Measurements from ENCODE around the gene ARMC2.
"Not testable (repeated sequence)": the region's sequence is repeated elsewhere in the genome, so short reads cannot be mapped to it uniquely, and the experiment has no call there.

The ARMC2 gene

DNA sequence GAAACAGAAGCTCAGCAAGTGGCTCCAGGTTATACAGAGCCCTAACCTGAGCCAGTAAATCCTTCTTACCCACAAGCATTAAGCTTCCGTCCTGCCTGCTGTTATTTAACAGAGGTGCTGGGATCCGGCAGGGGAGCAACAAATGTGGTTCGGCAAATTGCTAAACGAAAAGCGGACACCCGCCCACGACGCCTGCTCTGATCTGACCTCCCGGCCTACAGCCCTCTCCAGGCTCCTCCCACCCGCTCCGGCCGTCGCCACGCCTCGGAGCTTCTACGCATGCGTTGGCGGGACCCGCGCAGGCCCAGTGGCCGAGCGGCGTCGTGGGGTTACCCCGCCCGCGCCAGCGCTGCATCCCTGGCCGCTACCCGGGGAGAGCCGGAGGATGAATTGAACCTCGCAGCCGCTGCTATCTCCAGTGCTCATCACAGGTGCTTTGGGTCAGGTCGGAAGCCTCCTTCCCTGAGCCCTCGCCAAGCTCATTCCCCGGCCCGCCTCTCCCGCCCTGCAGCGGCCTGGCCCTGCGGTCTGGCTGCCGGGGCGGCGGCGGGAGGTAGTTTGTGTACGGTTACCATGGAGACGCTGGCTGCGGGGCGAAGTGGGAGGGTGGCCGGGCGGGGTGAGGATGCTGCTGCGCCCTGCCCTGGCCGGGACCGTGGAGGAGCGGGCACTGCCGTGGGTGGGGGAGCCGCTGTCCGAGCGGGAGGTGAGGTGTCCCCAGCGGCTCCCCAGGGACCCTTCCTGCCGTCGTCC lies at the start of gene ARMC2:
TSS of gene ARMC2 (plus strand) at position 307 of the 753 bp plus-strand sequence. CDS start 5,846 bp downstream, outside the sequence.
- DNase-seq = peak; percentile 75 to 98 (median 92)

- peak in 13 of 51 donors; percentile 2 to 47 (median 17) for DNase-seq
These were observed 49.4 kb upstream of the ARMC2 start for GRCh38 chr6:108798670-108799353.

DNA sequence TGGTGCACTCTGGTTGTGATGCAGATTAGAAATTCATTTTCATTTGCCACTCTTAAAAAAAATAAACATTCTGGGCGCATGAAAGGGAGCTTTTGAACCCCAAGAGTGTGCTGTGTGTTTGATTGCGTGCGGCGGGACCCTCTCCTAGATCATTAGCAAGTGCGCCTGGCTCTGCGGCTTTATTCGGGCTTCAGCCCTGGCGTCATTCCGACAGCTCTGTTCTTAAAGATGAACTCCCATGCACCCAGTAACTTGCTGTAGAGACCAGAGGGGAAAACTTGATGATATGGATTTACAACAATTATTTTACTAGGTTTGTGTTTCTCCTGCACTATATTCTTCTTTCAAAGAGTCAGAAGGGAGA lies 48.9 kb upstream of the ARMC2 start:
- no peak for DNase-seq

DNA sequence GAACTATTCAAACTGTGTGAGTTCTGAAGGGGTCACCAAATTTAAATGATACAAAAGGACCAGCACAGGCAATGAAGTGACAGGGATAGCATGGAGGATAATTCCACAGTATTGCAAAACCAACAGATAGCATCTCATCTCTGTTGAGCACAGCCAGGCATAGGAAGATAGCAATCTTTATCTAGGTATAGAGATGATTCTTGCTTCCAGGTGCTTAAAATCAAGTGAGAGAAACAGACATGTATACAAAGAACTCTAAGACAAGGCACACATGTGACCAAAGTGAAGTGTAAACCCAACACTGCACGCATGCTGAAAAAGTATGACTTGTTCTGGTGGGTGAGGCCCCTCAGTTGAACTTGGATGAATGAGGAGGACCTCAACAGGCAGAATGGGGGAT lies 48.4 kb upstream of the ARMC2 start:
- no peak for DNase-seq

- peak in 34 of 51 donors; percentile 11 to 79 (median 47) for DNase-seq
These were observed 47.8 kb upstream of the ARMC2 start for GRCh38 chr6:108800427-108800864.

- DNase-seq = no peak
These were observed 46.9 kb upstream of the ARMC2 start for GRCh38 chr6:108801366-108801765.

DNA sequence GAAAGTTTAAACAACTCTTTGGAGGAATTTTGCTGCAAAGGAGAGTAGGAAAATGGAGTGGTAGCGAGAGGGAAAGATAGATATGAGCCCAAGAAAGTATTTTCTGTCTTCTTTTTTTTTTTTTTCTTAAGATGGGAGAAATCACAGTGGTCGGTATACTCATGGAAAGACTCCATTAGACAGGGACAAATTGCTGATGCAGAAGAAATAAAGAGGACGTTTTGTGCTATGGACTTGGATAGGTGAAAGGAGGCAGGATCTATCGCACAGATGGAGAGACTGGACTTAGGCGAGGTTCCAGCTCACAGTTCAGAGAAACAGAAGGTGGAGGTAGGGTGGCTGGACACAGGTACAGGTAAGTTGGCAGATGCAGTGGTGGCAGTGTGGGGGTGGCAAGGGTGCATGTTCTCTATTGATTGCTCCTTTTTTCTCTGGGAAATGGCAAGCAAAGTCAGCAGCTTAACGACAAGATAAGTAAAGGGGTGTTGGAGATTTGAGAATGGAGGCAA lies 44.2 kb upstream of the ARMC2 start:
- DNase-seq = no peak

- no peak for DNase-seq
These were observed 43.3 kb upstream of the ARMC2 start for GRCh38 chr6:108804956-108805355.

DNA sequence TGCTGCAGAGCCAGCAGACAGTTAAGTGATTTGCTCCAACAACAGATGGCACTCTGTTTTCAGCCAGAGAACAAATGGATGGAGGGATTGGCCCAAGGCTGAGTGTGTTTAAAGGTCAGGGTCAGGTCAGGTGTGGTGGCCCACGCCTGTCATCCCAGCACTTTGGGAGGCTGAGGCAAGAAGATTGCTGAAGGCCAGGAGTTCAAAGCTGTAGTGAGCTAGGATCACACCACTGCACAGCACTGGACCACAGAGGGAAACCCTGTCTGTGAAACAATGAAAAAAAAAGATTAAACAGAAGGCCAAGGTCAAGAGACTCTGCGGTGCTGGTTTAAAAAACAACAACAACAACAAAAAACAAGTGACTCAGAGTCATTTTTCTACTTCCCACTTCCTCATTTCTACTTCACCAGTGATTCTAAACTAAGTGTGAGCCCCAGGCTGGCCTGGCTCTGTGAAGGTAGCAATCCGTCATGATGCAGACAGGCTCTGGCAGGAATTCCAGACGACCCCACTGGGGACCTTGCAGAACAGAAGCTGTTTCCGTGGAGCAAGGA lies 42.5 kb upstream of the ARMC2 start:
- no peak for DNase-seq

DNA sequence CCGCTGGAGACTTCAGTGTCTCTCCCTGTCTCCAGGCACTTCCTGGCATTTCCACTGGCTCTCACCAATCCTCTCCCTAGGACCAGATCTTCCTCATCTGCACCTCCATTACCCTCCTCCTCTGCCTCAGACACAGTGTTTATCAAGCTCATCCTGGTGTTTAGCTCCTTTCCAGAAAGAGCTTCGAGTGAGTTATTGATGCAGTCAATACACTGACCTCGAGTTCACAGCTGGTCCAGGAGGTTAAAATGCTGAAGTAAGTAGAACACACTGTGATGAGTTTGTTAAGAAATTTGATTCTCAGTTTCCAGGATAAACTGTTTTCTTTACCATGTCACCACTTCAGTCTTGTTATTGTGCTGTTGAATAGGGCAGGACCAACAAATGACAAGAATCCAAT lies 42.1 kb upstream of the ARMC2 start:
- DNase-seq = no peak

- no peak for DNase-seq
These were observed 41.6 kb upstream of the ARMC2 start for GRCh38 chr6:108806665-108807064.

DNA sequence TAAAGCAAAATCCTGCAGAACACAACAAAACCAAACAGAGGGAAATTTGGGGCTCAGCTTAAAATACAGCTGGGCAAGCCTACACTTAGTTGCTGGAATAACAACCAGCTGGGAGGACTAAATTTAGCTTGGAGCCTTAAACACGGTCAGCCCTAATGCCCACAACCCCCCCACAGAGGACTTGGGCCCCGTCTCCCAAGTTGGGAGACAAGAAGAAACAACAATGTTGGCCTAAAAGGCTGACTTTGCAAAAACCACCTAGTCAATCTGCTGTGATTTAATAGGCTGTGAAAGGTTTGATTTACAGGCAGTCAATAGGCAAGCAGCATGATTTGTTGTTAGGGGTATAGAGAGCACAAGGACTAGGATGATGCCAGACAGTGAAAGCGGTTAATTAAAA lies 40.3 kb upstream of the ARMC2 start:
- no peak for DNase-seq

DNA sequence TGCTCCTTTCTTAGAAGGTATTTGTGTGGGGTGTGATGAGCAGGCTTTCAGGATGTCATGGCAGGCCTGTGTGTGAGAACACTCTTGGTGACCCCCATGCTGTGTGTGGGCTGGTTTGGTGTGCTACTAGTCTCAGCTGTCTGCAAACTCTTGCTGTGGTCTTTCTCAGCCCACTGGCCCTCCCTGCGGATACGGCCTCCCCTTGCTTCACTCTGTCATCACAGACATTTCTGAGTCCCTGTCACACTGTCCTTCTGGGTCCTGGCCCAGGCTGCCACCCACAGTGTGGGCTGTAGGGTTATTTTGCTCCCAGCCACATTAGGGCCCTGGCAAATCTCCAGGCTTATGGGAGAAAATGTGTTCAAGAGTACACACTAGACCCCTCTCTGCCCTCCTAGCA lies 39.0 kb upstream of the ARMC2 start:
- no peak for DNase-seq

- DNase-seq = no peak
These were observed 38.1 kb upstream of the ARMC2 start for GRCh38 chr6:108810057-108810643.

DNA sequence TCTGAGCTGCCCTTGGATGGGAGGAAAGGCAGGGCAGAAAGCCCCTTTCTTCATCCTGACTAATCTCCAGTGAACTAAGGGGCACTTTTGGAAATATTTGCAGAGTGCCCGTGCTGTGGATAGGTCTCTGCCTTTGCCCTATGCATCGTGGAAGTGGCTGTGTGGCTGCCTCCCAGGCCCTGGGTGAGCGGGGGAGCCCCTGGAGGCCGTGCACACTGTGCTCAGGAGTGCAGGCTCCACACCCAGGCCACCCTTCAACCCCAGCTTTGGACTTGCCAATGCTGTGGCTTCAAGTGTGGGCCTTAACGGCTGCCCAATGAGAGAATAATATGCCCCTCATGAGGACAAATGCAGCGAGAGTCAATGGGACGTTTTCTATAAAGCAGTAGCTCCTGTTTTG lies 36.7 kb upstream of the ARMC2 start:
- DNase-seq = no peak

DNA sequence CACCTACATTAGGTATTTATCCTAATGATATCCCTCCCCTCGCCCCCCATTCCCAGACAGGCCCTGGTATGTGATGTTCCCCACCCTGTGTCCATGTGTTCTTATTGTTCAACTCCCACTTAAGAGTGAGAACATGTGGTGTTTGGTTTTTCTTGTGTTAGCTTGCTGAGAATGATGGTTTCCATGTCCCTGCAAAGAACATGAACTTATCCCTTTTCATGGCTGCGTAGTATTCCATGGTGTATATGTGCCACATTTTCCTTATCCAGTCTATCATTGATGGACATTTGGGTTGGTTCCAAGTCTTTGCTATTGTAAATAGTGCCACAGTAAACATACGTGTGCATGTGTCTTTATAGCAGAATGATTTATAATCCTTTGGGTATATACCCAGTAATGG lies 35.0 kb upstream of the ARMC2 start:
- not testable (repeated sequence) for DNase-seq

DNA sequence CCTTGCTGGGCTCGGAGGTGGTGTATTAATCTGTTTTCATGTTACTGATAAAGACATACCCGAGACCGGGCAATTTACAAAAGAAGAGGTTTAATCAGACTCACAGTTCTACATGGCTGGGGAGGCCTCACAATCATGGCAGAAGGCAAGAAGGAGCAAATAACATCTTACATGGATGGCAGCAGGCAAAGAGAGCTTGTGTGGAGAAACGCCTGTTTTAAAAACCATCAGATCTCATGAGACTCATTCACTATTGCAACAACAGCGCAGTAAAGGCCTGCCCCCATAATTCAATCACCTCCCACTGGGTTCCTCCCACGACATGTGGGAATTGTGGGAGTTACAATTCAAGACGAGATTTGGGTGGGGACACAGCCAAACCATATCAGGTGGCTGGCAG lies 30.9 kb upstream of the ARMC2 start:
- not testable (repeated sequence) for DNase-seq

GRCh38 chr6:108820006-108820405 lies 28.2 kb upstream of the ARMC2 start:
- no peak for DNase-seq

GRCh38 chr6:108822401-108822800 lies 25.8 kb upstream of the ARMC2 start:
- DNase-seq = no peak

DNA sequence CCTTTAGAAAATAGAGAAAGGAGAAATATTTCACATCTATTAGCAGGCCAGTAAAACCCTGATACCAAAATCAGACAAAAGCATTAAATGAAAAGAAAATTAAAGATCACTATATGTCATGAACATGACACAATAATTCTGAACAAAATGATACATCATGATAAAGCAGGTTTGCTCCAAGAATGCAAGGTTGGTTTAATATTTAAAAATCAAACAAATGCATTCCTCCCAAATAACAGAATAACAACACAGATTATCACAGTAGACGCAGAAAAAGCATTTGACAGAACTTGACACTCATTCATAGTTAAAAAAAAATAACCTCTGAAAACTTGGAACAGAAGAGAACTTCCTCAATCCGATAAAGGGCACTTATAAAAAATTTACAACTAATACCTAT lies 22.9 kb upstream of the ARMC2 start:
- DNase-seq = no peak

DNA sequence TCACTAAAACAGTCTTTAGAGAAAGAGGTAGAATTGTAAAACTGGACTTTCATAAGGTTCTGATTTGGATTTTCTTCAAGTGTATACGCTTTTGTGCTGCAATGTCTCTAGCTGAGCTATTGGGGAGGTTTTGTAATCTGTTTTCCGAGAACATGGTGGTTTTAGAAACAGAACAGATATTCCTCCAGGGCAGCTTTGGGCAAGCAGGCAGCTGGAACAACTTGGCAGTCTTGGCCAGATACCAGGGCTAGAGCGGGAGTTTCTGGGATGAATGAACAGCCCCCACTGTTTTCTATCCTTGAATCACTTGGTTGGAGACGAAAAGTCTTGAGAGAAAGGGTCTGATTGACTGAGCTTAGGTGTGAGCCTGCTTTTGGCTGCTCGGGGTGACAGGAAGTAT lies 17.1 kb upstream of the ARMC2 start:
- peak in 26 of 51 donors; percentile 3 to 73 (median 36) for DNase-seq

GRCh38 chr6:108832738-108833137 lies 15.5 kb upstream of the ARMC2 start:
- no peak for DNase-seq

Measured in hypothalamus (tissue), 51 donors.